Keratinocyte (primary cell): ENCODE data around the gene FOXP3.

ENCODE experiments used
- EZH2 ChIP-seq: IDR thresholded peaks from one replicate; pipeline ENCODE4 v1.6.1; 2012; ENCODE audit warnings: inconsistent platforms, mild to moderate bottlenecking, low read length, moderate library complexity
- TF ChIP-seq, protein P1 (sequence below), 3 experiments: IDR thresholded peaks in 1 of 3; conservative IDR thresholded peaks in 1 of 3; optimal IDR thresholded peaks in 1 of 3; 2 replicates in 2 of 3; 3 replicates in 1 of 3; pipeline versions ENCODE3 to v1.5.1; 2011; ENCODE audit warnings: low read length in 3 of 3, mild to moderate bottlenecking in 3 of 3, moderate library complexity in 2 of 3, control low read depth in 1 of 3, inconsistent platforms in 1 of 3; ENCODE audit not compliant: insufficient read depth in 2 of 3; ENCODE audit errors: extremely low read depth in 1 of 3

DNA sequence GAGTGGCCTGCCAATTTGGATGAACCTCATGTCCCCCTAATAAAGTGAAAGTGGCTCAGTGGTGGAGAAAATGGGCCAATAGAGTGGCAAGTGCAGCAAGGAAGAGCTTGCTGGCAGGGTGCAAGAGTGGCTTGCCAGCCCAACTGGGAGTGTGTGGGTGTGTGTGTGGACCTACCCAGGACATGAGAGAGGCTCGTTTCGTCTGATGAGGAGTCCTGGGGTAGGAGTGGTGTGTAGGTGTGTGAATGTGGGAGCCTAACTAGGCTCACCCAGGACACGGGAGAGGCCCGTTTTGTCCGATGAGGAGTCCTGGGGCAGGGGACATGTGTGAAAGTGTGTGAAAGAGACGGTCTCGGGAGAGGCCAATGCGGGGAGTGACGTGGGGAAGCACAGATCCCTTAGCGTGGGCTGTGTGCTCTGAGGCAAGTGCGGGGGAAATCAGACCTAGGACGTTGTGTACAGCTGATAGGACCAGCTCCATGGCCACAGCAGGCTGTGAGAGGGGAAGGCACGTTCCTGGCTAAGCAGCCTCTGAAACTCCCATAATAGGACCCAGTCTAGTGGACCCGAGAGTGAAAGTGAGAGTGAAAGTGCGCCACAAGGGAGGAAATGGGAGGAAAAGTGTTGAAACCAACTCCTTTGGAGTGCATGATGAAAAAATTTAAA lies 44.2 kb upstream of the FOXP3 start:
- no peak for TF ChIP-seq EZH2
- TF ChIP-seq, protein P1, sequence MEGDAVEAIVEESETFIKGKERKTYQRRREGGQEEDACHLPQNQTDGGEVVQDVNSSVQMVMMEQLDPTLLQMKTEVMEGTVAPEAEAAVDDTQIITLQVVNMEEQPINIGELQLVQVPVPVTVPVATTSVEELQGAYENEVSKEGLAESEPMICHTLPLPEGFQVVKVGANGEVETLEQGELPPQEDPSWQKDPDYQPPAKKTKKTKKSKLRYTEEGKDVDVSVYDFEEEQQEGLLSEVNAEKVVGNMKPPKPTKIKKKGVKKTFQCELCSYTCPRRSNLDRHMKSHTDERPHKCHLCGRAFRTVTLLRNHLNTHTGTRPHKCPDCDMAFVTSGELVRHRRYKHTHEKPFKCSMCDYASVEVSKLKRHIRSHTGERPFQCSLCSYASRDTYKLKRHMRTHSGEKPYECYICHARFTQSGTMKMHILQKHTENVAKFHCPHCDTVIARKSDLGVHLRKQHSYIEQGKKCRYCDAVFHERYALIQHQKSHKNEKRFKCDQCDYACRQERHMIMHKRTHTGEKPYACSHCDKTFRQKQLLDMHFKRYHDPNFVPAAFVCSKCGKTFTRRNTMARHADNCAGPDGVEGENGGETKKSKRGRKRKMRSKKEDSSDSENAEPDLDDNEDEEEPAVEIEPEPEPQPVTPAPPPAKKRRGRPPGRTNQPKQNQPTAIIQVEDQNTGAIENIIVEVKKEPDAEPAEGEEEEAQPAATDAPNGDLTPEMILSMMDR (optimal IDR thresholded peaks at IDR 0.05 in 1 of 3, IDR thresholded peaks at IDR 0.05 in 1 of 3, conservative IDR thresholded peaks at IDR 0.05 in 1 of 3; ENCODE audit: extremely low read depth in 1 of 3, insufficient read depth in 2 of 3, low read length in 3 of 3) = no peak
